Fibroblast of lung (primary cell): ENCODE data around the gene DNAJC8. TPM values are rescaled to one million over a fixed set of nuclear protein-coding genes. Genes with fewer than 3 reads are reported as not detected.

Source experiments
- DNase-seq, 2 donors: peaks; one replicate each; pipeline versions ENCODE4 v3.0.0 to v3.0.0-alpha.2; 2010; ENCODE audit warnings: low read depth in 2 of 2
- H2AFZ ChIP-seq: 2 replicates; pipeline ENCODE4 v1.5.1; 2012; ENCODE audit warnings: low read length, control low read depth, inconsistent platforms
- H3K27ac ChIP-seq: 2 replicates; pipeline ENCODE4 v1.5.1; 2011; ENCODE audit warnings: low read length, control low read depth; ENCODE audit not compliant: insufficient read depth
- H3K27me3 ChIP-seq: 2 replicates; pipeline ENCODE4 v1.5.1; 2011; ENCODE audit warnings: mild to moderate bottlenecking, low read length; ENCODE audit not compliant: control insufficient read depth, insufficient read depth
- H3K36me3 ChIP-seq: 2 replicates; pipeline ENCODE4 v1.5.1; 2011; ENCODE audit warnings: low read length; ENCODE audit not compliant: control insufficient read depth, insufficient read depth
- H3K4me1 ChIP-seq: 2 replicates; pipeline ENCODE4 v1.5.1; 2011; ENCODE audit warnings: low read length; ENCODE audit not compliant: control insufficient read depth, insufficient read depth; ENCODE audit errors: extremely low read depth
- H3K4me2 ChIP-seq: 2 replicates; pipeline ENCODE4 v1.5.1; 2011; ENCODE audit warnings: low read length, control low read depth; ENCODE audit not compliant: insufficient read depth; ENCODE audit errors: extremely low read depth
- H3K4me3 ChIP-seq, 4 experiments: fragments of 200-600 bp in 1 of 4; sonication (generic) in 1 of 4; replicated peaks in 1 of 4; 2 replicates each; pipeline ENCODE4 v1.5.1; 2011 to 2016; ENCODE audit warnings: low read length in 4 of 4, low read depth in 3 of 4, mild to moderate bottlenecking in 3 of 4, control low read depth in 2 of 4, inconsistent platforms in 1 of 4, mixed read lengths in 1 of 4; ENCODE audit not compliant: insufficient read depth in 1 of 4; ENCODE audit errors: control extremely low read depth in 1 of 4
- H3K79me2 ChIP-seq: 2 replicates; pipeline ENCODE4 v1.5.1; 2012; ENCODE audit warnings: mild to moderate bottlenecking, low read length, inconsistent platforms; ENCODE audit not compliant: control insufficient read depth, insufficient read depth
- H3K9ac ChIP-seq: 2 replicates; pipeline ENCODE4 v1.5.1; 2011; ENCODE audit warnings: mild to moderate bottlenecking, low read length, control low read depth; ENCODE audit not compliant: insufficient read depth
- H3K9me3 ChIP-seq: 2 replicates; pipeline ENCODE4 v1.5.1; 2012; ENCODE audit warnings: low read depth, low read length; ENCODE audit not compliant: control insufficient read depth, insufficient read depth
- H4K20me1 ChIP-seq: 2 replicates; pipeline ENCODE4 v1.5.1; 2011; ENCODE audit warnings: low read length; ENCODE audit not compliant: control insufficient read depth, insufficient read depth; ENCODE audit errors: extremely low read depth
- CTCF ChIP-seq, 2 donors: IDR thresholded peaks in 1 of 2; conservative IDR thresholded peaks in 1 of 2; 1 replicate in 1 of 2; 2 replicates in 1 of 2; pipeline ENCODE4 v1.5.1; 2011 to 2012; ENCODE audit warnings: low read length in 2 of 2, control low read depth in 1 of 2, inconsistent platforms in 1 of 2, low read depth in 1 of 2, mild to moderate bottlenecking in 1 of 2
- EZH2 ChIP-seq: IDR thresholded peaks from 2 replicates; pipeline ENCODE4 v1.5.1; 2012; ENCODE audit warnings: low read length, control low read depth, mild to moderate bottlenecking; ENCODE audit errors: missing control alignments
- polyA plus RNA-seq, 2 donors: library from polyadenylated mRNA; depleted of rRNA in 1 of 2; stranded (reverse) in 1 of 2; unstranded in 1 of 2; fragments of >200 nt; gene quantifications; 2 replicates each; pipeline ENCODE4 v1.2.1, GENCODE V29; 2011 to 2012; ENCODE audit warnings: missing spikeins in 1 of 2
- total RNA-seq: library from RNA; depleted of rRNA; stranded (reverse); fragments of >200 nt; gene quantifications from 2 replicates; pipeline ENCODE4 v1.2.1, GENCODE V29; 2014

Gene DNAJC8
- total and polyA plus RNA-seq, 2 donors (not counting 1 experiment from before 2014, with no cell fraction given) = 56.1 to 120 TPM

GRCh38 chr1:28173151-28173979 is 59.5 kb downstream of the DNAJC8 start:
- no peaks in the 10 kb centered on the region for H3K27me3 ChIP-seq
- H3K4me1 ChIP-seq = peaks cover 9% of the 10 kb centered on the region
- no peaks in the 10 kb centered on the region for H4K20me1 ChIP-seq
- no peak overlapping the region for H3K27ac ChIP-seq
- H3K4me3 ChIP-seq = no peak overlapping the region
- DNase-seq = peak; percentile 18 to 28
- no peak overlapping the region for H3K4me2 ChIP-seq
- H3K36me3 ChIP-seq = no peaks in the 10 kb centered on the region
- no peak overlapping the region for H3K9ac ChIP-seq
- H3K79me2 ChIP-seq = no peaks in the 10 kb centered on the region
- H2AFZ ChIP-seq = peak overlapping the region; percentile 43
- TF ChIP-seq EZH2 (no peak), CTCF (conservative IDR thresholded peaks at IDR 0.05 in 1 of 2, IDR thresholded peaks at IDR 0.05 in 1 of 2; ENCODE audit: low read depth in 1 of 2, low read length in 2 of 2) (no peak)
- no peaks in the 10 kb centered on the region for H3K9me3 ChIP-seq

GRCh38 chr1:28172713-28173150 is 60.1 kb downstream of the DNAJC8 start:
- H3K4me2 ChIP-seq = peak overlapping the region; percentile 46

More at GRCh38 chr1:28172713-28173150, 60.1 kb downstream of the DNAJC8 start:
- Histone ChIP-seq H3K4me3 (no peak overlapping the region), H3K27me3 (no peaks in the 10 kb centered on the region), H3K4me1 (peaks cover 9% of the 10 kb centered on the region), H3K79me2 (no peaks in the 10 kb centered on the region), H3K9ac (no peak overlapping the region), H2AFZ (peak overlapping the region; percentile 36), H3K27ac (no peak overlapping the region), H3K9me3 (no peaks in the 10 kb centered on the region), H4K20me1 (no peaks in the 10 kb centered on the region), H3K36me3 (no peaks in the 10 kb centered on the region)
- TF ChIP-seq EZH2 (no peak), CTCF (conservative IDR thresholded peaks at IDR 0.05 in 1 of 2, IDR thresholded peaks at IDR 0.05 in 1 of 2; ENCODE audit: low read depth in 1 of 2, low read length in 2 of 2) (no peak)
- peak; percentile 12 to 23 for DNase-seq
